Mammary epithelial cell (primary cell): ENCODE measurements around the gene GRID1.

Experiments
- EZH2 ChIP-seq: IDR thresholded peaks from 2 replicates; pipeline ENCODE4 v1.6.1; 2012; ENCODE audit warnings: low read length, inconsistent platforms, borderline replicate concordance
- TF ChIP-seq, protein P1 (sequence below), 2 donors: IDR thresholded peaks in 1 of 2; conservative IDR thresholded peaks in 1 of 2; 2 replicates each; pipeline ENCODE4 v1.5.1; 2011 to 2012; ENCODE audit warnings: inconsistent platforms in 2 of 2, low read length in 2 of 2, mild to moderate bottlenecking in 2 of 2, control low read depth in 1 of 2, low read depth in 1 of 2; ENCODE audit not compliant: insufficient read depth in 1 of 2; ENCODE audit errors: extremely low read depth in 1 of 2

DNA sequence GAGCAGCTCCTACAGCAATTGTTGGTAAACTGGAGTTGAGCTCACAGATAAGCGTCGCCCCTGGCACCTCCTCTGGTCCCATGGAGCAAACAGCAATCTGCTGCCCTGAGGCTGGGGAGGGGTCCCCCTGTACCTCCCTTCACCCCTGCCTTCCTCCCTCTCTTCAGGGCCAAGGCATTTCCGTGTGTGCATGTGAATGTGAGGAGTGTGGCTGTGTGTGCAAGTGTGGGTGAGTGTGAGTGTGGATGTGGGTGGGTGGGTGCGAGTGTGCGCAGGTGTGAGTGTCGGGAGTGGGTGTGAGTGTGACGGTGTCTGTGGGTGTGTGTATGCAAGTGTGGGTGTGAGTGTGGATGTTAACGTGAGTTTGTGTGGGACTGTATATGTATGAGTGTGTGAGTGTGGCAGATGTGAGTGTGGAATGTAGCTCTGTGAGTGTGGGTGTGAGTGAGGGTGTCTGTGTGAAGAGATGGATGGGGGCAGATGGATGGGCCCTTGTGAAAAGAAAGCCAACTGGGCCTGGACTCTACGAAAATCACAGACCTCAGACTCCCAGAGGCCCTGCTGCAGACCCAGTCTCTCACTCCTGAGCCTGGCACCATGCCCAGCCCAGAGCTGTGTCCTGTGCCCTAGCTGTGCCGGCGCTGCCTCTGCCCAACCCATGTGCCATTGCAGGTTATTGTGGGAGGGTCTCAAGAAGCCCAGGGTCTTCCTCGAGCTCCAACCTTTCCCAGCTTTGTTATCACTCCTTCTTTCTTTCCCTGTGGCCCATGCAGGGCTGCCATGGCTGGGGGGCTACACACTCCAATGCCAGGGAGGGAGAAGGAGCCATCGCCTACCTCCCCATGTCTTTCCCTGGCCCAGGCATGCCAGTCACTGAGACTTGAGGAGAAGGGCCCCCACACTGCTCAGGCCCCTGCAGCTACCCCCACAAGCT is 73.9 kb downstream of the GRID1 start:
- TF ChIP-seq, protein P1, sequence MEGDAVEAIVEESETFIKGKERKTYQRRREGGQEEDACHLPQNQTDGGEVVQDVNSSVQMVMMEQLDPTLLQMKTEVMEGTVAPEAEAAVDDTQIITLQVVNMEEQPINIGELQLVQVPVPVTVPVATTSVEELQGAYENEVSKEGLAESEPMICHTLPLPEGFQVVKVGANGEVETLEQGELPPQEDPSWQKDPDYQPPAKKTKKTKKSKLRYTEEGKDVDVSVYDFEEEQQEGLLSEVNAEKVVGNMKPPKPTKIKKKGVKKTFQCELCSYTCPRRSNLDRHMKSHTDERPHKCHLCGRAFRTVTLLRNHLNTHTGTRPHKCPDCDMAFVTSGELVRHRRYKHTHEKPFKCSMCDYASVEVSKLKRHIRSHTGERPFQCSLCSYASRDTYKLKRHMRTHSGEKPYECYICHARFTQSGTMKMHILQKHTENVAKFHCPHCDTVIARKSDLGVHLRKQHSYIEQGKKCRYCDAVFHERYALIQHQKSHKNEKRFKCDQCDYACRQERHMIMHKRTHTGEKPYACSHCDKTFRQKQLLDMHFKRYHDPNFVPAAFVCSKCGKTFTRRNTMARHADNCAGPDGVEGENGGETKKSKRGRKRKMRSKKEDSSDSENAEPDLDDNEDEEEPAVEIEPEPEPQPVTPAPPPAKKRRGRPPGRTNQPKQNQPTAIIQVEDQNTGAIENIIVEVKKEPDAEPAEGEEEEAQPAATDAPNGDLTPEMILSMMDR (conservative IDR thresholded peaks at IDR 0.05 in 1 of 2, IDR thresholded peaks at IDR 0.05 in 1 of 2; ENCODE audit: extremely low read depth in 1 of 2, insufficient read depth in 1 of 2, low read depth in 1 of 2, low read length in 2 of 2), result no peak
- no peak for TF ChIP-seq EZH2
